Measurements from ENCODE around the gene ALDH7A1. TPM values are rescaled to one million over a fixed set of nuclear protein-coding genes. Genes with fewer than 3 reads are reported as not detected.
A peak's percentile ranks its signal among the peaks of the same experiment; 100 is the strongest.

The ALDH7A1 gene
- total RNA-seq, 1 donor from 2014 or later, result 40.2 TPM

- DNase-seq (ENCODE audit: low read depth in 2 of 2), result no peak
These were observed 85.7 kb downstream of the ALDH7A1 start for GRCh38 chr5:126509339-126509738.

DNA sequence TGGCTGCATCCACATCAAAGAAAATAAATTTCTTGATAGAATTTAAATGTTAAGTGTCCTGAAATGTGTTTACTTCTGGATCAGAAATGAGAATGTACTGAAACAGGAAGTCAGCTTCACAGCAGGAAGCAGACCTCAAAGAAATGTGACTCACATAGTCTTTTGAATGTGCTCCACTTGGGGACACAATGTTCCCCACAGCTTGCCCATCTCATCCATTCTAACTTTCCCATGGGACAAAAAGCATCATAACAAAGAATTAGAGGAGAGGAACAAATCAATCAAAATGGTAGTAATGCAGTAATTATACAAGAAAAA, 86.1 kb downstream of the ALDH7A1 start:
- peak in 1 of 2 donors; percentile 63 for DNase-seq (ENCODE audit: low read depth in 2 of 2)

DNA sequence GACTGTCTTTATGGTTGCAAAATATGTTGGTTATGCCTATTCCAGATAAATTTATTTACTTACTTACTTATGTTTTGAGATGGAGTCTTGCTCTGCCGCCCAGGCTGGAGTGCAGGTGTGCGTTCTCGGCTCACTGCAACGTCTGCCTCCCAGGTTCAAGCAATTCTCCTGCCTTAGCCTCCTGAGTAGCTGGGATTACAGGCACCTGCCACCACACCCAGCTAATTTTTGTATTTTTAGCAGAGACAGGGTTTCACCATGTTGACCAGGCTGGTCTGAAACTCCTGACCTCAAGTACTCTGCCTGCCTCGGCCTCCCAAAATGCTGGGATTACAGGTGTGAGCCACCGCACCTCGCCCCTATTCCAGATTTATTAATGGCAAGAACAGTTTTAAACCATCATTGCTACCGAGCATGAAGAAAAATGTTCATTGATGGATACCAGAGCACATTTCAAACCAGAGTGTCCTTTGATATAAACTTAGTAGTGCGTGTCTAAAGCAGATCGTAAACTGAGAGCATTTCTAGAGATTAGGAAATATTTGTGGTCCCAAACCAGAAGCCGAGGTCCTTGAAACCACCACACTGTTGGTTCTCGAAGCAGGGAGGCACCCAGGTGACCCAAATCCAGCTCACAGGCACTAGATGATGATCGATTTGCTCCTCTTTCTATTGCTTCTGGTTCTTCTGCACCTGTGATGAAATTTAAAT, 86.6 kb downstream of the ALDH7A1 start:
- DNase-seq (ENCODE audit: low read depth in 2 of 2), result no peak

- peak; percentile 18 to 52 for DNase-seq (ENCODE audit: low read depth in 2 of 2)
These were observed 88.9 kb downstream of the ALDH7A1 start for GRCh38 chr5:126506079-126506478.

GRCh38 chr5:126503602-126504104, 91.4 kb downstream of the ALDH7A1 start:
- peak in 1 of 2 donors; percentile 58 for DNase-seq (ENCODE audit: low read depth in 2 of 2)

GRCh38 chr5:126501448-126501847, 93.6 kb downstream of the ALDH7A1 start:
- no peak for DNase-seq (ENCODE audit: low read depth in 2 of 2)

DNA sequence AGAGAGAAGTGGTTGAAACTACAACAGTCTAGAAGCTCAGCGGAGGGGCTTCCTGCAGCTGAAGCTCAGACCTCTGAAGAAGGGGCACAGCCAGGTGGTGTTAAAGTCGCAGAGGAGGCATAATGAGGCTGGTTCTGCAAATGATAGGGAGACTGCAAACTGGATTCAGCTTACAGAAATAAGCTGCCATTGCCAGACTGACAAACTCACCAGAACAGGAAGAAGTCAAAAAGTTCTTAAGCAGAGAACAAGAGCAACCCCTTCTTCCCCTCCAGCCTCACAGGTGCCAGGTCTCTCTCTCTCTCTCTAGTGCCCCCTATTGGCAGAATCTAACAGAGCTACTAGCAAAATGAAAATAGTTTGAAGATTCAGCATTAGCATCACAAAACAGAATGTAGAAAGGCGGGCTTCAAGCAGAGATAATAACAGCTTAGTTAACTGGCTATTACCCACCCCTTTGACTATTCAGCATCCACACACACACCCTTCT, 95.1 kb downstream of the ALDH7A1 start:
- peak in 1 of 2 donors; percentile 34 for DNase-seq (ENCODE audit: low read depth in 2 of 2)

DNA sequence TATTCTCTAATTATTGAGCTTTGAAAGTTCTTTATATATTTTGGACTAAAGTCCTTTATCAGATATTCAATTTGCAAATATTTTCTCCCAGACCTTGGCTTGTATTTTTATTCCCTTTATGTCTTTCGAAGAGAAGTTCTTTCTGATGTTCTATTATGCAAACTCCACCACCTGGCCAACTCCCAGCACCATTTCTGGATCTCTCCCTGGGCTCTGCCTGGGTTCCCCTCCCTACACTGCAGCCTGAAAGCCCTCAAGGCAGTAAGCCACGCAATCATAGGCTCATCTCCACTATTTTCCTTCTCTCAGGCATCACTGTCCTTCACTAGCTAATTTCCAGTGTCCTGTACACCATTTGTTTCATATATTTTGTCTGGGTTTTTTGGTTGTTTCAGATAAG, 95.7 kb downstream of the ALDH7A1 start:
- no peak for DNase-seq (ENCODE audit: low read depth in 2 of 2)

DNA sequence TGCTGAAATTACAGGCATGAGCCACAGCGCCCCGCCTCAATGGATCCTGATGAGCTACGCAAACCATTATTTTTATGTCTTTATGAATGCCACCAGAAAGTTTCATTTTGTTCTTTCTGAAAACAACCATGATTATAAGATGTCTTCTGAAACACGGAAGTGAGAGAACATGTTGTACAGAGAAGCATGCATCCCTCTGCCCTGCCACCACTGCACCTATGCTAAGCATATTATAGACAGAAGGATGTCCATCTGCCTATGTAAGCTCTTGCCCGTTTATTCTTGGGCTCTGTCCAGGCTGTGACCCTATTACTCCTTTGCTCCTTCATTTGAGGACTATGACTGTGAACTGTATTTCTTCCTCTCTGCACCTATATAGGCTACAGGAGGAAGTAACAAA, 97.5 kb downstream of the ALDH7A1 start:
- no peak for DNase-seq (ENCODE audit: low read depth in 2 of 2)

GRCh38 chr5:126494393-126494792, 100.6 kb downstream of the ALDH7A1 start:
- DNase-seq (ENCODE audit: low read depth in 2 of 2), result no peak

DNA sequence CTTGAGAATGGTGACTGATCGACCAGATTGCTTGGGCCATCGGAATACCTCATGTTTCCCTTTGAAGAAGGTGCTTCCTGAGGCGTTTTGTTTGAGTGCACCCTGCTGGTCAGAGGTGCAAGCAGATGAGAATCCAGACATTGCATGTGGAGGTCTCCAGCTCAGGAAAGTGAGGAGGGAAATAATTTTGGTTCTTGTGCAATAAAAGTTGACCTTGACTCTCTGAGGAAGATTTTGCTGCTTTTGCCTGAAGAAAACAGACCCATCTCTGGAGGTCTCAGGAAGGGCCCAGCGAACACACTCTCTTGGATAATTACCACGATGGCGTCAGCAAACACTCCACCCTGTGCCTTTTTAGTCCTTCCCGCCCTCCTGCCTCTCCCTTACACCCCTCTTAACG, 102.1 kb downstream of the ALDH7A1 start:
- peak in 1 of 2 donors; percentile 8 for DNase-seq (ENCODE audit: low read depth in 2 of 2)

- DNase-seq (ENCODE audit: low read depth in 2 of 2), result no peak
These were observed 104.7 kb downstream of the ALDH7A1 start for GRCh38 chr5:126490167-126490940.

- DNase-seq (ENCODE audit: low read depth in 2 of 2), result no peak
These were observed 106.5 kb downstream of the ALDH7A1 start for GRCh38 chr5:126488443-126489065.

- no peak for DNase-seq (ENCODE audit: low read depth in 2 of 2)
These were observed 107.4 kb downstream of the ALDH7A1 start for GRCh38 chr5:126487596-126487995.

GRCh38 chr5:126486332-126486731, 108.7 kb downstream of the ALDH7A1 start:
- DNase-seq (ENCODE audit: low read depth in 2 of 2), result no peak

- no peak for DNase-seq (ENCODE audit: low read depth in 2 of 2)
These were observed 110.8 kb downstream of the ALDH7A1 start for GRCh38 chr5:126484253-126484652.

DNA sequence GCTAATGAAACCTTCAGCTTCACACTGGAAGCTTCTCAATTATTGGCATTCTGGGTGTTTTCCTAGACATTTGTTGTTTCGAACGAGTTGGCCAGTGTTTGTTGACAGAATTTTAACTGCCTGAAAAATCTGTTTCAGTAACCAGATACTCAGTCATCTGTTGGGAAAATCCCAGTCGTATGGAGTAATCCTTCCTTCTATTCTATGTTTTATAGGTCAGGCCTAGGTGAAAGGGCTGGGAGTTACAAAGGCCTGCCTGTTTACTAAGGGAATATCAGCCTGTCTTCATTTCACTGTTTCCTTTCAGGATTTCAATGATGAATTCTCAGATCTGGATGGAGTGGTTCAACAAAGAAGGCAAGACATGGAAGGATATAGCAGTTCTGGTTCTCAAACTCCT, 111.9 kb downstream of the ALDH7A1 start:
- peak in 1 of 2 donors; percentile 41 for DNase-seq (ENCODE audit: low read depth in 2 of 2)

DNA sequence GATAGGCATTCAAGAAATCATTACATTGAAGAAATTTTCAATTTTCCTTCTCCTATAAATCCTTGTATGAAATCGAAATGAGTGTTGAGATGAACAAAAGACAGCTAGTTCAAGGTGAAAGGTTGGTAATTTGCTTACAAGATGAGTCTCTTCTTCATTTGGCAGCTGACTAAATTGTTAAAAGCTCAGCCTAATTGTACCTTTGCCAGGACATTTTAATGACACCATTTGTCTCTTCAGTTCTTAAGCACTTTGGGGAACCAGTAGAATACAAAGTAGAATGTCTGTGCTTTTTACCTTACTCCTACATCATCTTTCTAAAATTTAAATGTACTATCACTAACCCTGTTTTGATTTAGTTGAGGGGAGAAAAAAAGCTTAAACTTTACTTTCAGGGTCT, 112.4 kb downstream of the ALDH7A1 start:
- no peak for DNase-seq (ENCODE audit: low read depth in 2 of 2)

- no peak for DNase-seq (ENCODE audit: low read depth in 2 of 2)
These were observed 113.8 kb downstream of the ALDH7A1 start for GRCh38 chr5:126481243-126481642.
